ENCODE measurements around the gene KLHL40.

KLHL40 gene

GRCh38 chr3:42657675-42658074 is 27.7 kb upstream of the KLHL40 start:
- DNase-seq (ENCODE audit: low spot score) = no peak

- no peak for DNase-seq (ENCODE audit: low spot score)
Observed at GRCh38 chr3:42658091-42658770, 27.1 kb upstream of the KLHL40 start.

- DNase-seq (ENCODE audit: low spot score) = no peak
Observed at GRCh38 chr3:42658771-42659390, 26.5 kb upstream of the KLHL40 start.

- DNase-seq (ENCODE audit: low spot score) = no peak
Observed at GRCh38 chr3:42659451-42660130, 25.7 kb upstream of the KLHL40 start.

- no peak for DNase-seq (ENCODE audit: low spot score)
Observed at GRCh38 chr3:42660131-42660715, 25.1 kb upstream of the KLHL40 start.

GRCh38 chr3:42660898-42661297 is 24.4 kb upstream of the KLHL40 start:
- DNase-seq (ENCODE audit: low spot score) = no peak

GRCh38 chr3:42661593-42662022 is 23.7 kb upstream of the KLHL40 start:
- DNase-seq (ENCODE audit: low spot score) = no peak

GRCh38 chr3:42662037-42662812 is 23.1 kb upstream of the KLHL40 start:
- DNase-seq (ENCODE audit: low spot score) = no peak

- no peak for DNase-seq (ENCODE audit: low spot score)
Observed at GRCh38 chr3:42662813-42663535, 22.4 kb upstream of the KLHL40 start.

GRCh38 chr3:42663581-42664437 is 21.5 kb upstream of the KLHL40 start:
- DNase-seq (ENCODE audit: low spot score) = no peak

GRCh38 chr3:42664438-42664803 is 20.9 kb upstream of the KLHL40 start:
- DNase-seq (ENCODE audit: low spot score) = no peak

GRCh38 chr3:42665050-42665878 is 20.1 kb upstream of the KLHL40 start:
- DNase-seq (ENCODE audit: low spot score) = no peak

- DNase-seq (ENCODE audit: low spot score) = no peak
Observed at GRCh38 chr3:42666022-42666421, 19.3 kb upstream of the KLHL40 start.

GRCh38 chr3:42666577-42666998 is 18.7 kb upstream of the KLHL40 start:
- no peak for DNase-seq (ENCODE audit: low spot score)

- DNase-seq (ENCODE audit: low spot score) = no peak
Observed at GRCh38 chr3:42667096-42667522, 18.2 kb upstream of the KLHL40 start.

GRCh38 chr3:42667523-42668412 is 17.6 kb upstream of the KLHL40 start:
- no peak for DNase-seq (ENCODE audit: low spot score)

- DNase-seq (ENCODE audit: low spot score) = no peak
Observed at GRCh38 chr3:42668413-42668760, 16.9 kb upstream of the KLHL40 start.

- no peak for DNase-seq (ENCODE audit: low spot score)
Observed at GRCh38 chr3:42668793-42669217, 16.5 kb upstream of the KLHL40 start.
